Peyer's patch (tissue), 4 donors: ENCODE results near the gene FNIP2. TPM values are rescaled to one million over a fixed set of nuclear protein-coding genes. Genes with fewer than 3 reads are reported as not detected.

Source experiments
- DNase-seq, 3 donors: peaks; one replicate each; pipeline ENCODE4 v3.0.0-alpha.2; 2017 to 2019
- H3K27ac ChIP-seq, 4 donors: fragments of 200-600 bp; sonication (generic); one replicate each; pipeline ENCODE4 v1.5.1; 2016 to 2019
- H3K27me3 ChIP-seq, 2 donors: fragments of 200-600 bp; sonication (generic); one replicate each; pipeline ENCODE4 v1.5.1; 2019
- H3K36me3 ChIP-seq, 3 donors: fragments of 200-600 bp; sonication (generic); one replicate each; pipeline ENCODE4 v1.5.1; 2016 to 2019
- H3K4me1 ChIP-seq, 4 donors: fragments of 200-600 bp; sonication (generic); one replicate each; pipeline ENCODE4 v1.5.1; 2016 to 2019
- H3K4me3 ChIP-seq, 4 donors: fragments of 200-600 bp; sonication (generic); 1 replicate in 3 of 4; 2 replicates in 1 of 4; pipeline ENCODE4 v1.5.1; 2016 to 2019; ENCODE audit warnings: mild to moderate bottlenecking in 1 of 4
- H3K9me3 ChIP-seq, 4 donors: fragments of 200-600 bp; sonication (generic); one replicate each; pipeline ENCODE4 v1.5.1; 2016 to 2019; ENCODE audit warnings: mild to moderate bottlenecking in 1 of 4
- CTCF ChIP-seq, 6 experiments: fragments of 450-650 bp in 4 of 6; fragments of 200-600 bp in 2 of 6; sonication (generic) in 1 of 6; IDR thresholded peaks; one replicate each; pipeline ENCODE4 v1.5.1; 2017 to 2019; ENCODE audit warnings: antibody characterized with exemption in 6 of 6, mild to moderate bottlenecking in 3 of 6, moderate library complexity in 1 of 6
- POLR2A ChIP-seq, 2 donors: fragments of 450-650 bp; IDR thresholded peaks; one replicate each; pipeline ENCODE4 v1.5.1; 2017; ENCODE audit warnings: antibody characterized with exemption in 2 of 2, mild to moderate bottlenecking in 2 of 2, moderate library complexity in 2 of 2
- total RNA-seq, 4 donors: library from RNA; depleted of rRNA; stranded (reverse); fragments of >200 nt; gene quantifications; one replicate each; pipeline ENCODE4 v1.1.0, GENCODE V29; 2016

FNIP2 gene
- total RNA-seq, 4 donors from 2014 or later = 31.9 to 40.8 (median 38.6) TPM

GRCh38 chr4:158903472-158904043 lies 134.7 kb downstream of the FNIP2 start:
- H3K36me3 ChIP-seq = peaks cover 0 to 37% (median 0%) of the 10 kb centered on the region in 3 donors
- H3K9me3 ChIP-seq = no peaks in the 10 kb centered on the region
- TF ChIP-seq POLR2A (IDR thresholded peaks at IDR 0.05) = no peak
- no peak for TF ChIP-seq CTCF (IDR thresholded peaks at IDR 0.05)
- no peaks in the 10 kb centered on the region for H3K27me3 ChIP-seq
- H3K4me3 ChIP-seq = no peak overlapping the region
- H3K27ac ChIP-seq = no peak overlapping the region
- DNase-seq = no peak
- no peaks in the 10 kb centered on the region for H3K4me1 ChIP-seq

- no peaks in the 10 kb centered on the region for H3K4me1 ChIP-seq
- no peak overlapping the region for H3K4me3 ChIP-seq
- no peaks in the 10 kb centered on the region for H3K9me3 ChIP-seq
- H3K36me3 ChIP-seq = peaks cover 0 to 37% (median 0%) of the 10 kb centered on the region in 3 donors
- H3K27me3 ChIP-seq = no peaks in the 10 kb centered on the region
- DNase-seq = no peak
- H3K27ac ChIP-seq = no peak overlapping the region
- TF ChIP-seq CTCF (IDR thresholded peaks at IDR 0.05) = no peak
- TF ChIP-seq POLR2A (IDR thresholded peaks at IDR 0.05) = no peak
Observed at GRCh38 chr4:158904815-158905214, 136.0 kb downstream of the FNIP2 start.

- Histone ChIP-seq H3K4me3 (no peak overlapping the region), H3K9me3 (no peaks in the 10 kb centered on the region), H3K4me1 (no peaks in the 10 kb centered on the region), H3K27ac (no peak overlapping the region), H3K27me3 (no peaks in the 10 kb centered on the region), H3K36me3 (peaks cover 0 to 37% (median 0%) of the 10 kb centered on the region in 3 donors)
- no peak for DNase-seq
- no peak for TF ChIP-seq POLR2A (IDR thresholded peaks at IDR 0.05)
Observed at GRCh38 chr4:158906073-158906472, 137.2 kb downstream of the FNIP2 start.

- Histone ChIP-seq H3K27ac (no peak overlapping the region), H3K4me3 (no peak overlapping the region), H3K27me3 (no peaks in the 10 kb centered on the region), H3K9me3 (no peaks in the 10 kb centered on the region), H3K4me1 (no peaks in the 10 kb centered on the region), H3K36me3 (no peaks in the 10 kb centered on the region)
- DNase-seq = no peak
- TF ChIP-seq POLR2A (IDR thresholded peaks at IDR 0.05) (no peak), CTCF (IDR thresholded peaks at IDR 0.05) (no peak)
Observed at GRCh38 chr4:158912390-158912789, 143.6 kb downstream of the FNIP2 start.

- TF ChIP-seq POLR2A (IDR thresholded peaks at IDR 0.05) (no peak), CTCF (IDR thresholded peaks at IDR 0.05) (no peak)
- H3K4me3 ChIP-seq = no peak overlapping the region
- no peaks in the 10 kb centered on the region for H3K9me3 ChIP-seq
- no peaks in the 10 kb centered on the region for H3K4me1 ChIP-seq
- H3K27ac ChIP-seq = no peak overlapping the region
- no peaks in the 10 kb centered on the region for H3K27me3 ChIP-seq
- no peak for DNase-seq
- no peaks in the 10 kb centered on the region for H3K36me3 ChIP-seq
Observed at GRCh38 chr4:158912806-158913205, 144.0 kb downstream of the FNIP2 start.

- Histone ChIP-seq H3K9me3 (no peaks in the 10 kb centered on the region), H3K36me3 (no peaks in the 10 kb centered on the region), H3K27ac (no peak overlapping the region)
Observed at GRCh38 chr4:158913766-158914165, 144.9 kb downstream of the FNIP2 start.

More at GRCh38 chr4:158913766-158914165, 144.9 kb downstream of the FNIP2 start:
- no peak for DNase-seq
- Histone ChIP-seq H3K27me3 (no peaks in the 10 kb centered on the region), H3K4me3 (no peak overlapping the region), H3K4me1 (no peaks in the 10 kb centered on the region)
- TF ChIP-seq POLR2A (IDR thresholded peaks at IDR 0.05) (no peak), CTCF (IDR thresholded peaks at IDR 0.05) (no peak)
